Islet precursor cell (in vitro differentiated cells): ENCODE results near the gene STARD4.

Source experiments
- DNase-seq: peaks from one replicate; pipeline ENCODE4 v3.0.0-alpha.2; 2018

The STARD4 gene

GRCh38 chr5:111520908-111521307, 8.6 kb upstream of the STARD4 start:
- no peak for DNase-seq

DNA sequence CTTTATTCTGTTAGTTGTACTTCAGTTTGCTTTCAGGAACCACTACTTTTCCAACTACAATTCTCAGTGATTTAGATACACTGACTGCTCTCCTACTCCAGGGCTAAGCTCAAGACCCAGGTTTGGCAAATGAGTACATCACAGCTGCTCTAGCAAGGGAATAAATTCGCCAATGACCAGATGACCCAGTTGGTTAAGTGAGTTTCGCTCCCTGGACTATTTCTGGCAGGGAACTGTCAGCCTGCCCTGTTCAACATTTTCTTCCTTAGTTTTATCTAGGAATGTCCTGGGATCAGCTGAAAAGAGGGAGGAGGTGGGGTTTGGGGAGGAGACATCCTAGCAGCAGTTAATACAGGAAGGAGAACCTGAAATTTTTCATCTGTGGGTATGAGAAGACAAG, 6.4 kb upstream of the STARD4 start:
- no peak for DNase-seq

DNA sequence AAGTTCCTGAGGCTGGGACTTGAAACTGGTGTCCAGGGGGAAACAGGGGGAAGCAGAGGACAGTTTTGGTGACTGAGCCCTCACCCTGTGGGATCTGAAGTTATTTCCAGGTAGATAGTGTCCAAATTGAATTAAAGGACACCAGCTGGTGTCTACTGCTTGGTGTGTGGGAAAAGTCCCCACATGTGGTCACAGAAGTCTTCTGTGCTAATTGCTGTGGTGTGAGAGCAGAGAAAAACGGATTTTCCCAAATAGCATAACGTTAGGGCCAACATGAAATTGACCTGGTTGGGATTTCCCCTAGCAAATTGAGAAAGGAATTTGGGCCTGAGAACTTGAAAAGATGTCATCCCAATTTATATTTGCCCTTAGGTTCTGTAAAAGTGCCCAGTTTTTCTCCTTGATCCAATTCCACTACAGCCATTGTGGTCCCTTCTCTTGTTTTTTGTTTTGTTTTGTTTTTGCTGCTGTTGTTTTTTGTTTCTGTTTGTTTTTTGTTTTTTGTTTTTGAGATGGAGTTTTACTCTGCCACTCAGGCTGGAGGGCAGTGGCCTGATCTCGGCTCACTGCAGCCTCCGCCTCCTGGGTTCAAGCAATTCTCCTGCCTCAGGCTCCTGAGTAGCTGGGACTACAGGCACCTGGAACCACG, 5.6 kb upstream of the STARD4 start:
- DNase-seq, result no peak

DNA sequence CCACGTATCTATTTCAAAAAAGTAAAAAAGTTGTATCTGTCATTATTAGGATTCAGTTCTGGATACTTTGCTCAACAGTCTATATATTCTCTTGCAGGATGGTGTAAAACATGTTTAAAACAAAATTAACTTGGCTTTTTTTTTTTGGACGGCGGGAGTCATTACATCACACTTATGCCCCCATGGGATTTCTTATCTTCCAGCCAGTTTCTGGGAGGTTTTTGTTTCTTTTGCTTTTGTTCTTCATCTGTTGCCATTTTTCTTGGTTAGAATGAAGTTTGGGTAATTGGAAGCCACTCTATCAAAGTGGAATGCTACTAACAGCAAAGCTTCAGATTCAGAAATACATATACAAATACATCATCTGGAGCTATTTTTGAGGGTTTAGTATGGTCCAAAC, 1.8 kb upstream of the STARD4 start:
- DNase-seq, result no peak

DNA sequence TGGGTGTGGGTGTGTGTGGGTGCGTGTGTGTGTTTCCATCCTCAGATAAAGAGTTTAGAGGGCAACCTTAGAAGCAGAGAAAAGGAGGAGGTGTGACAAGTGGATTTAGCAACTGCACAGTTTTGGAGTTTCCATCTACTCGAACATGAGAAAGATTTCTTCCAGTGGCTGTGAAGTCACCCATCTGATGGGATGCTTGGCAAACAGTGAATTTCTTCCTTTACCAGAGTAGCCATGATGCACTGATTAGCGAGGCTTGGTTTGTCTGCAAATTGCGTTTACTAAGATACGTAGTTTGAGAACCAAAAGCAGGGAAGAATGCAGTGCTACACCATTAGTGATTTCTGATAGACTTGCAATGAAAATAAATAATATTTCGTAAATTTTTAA, 791 bp upstream of the STARD4 start:
- no peak for DNase-seq

- no peak for DNase-seq
These were observed 432 bp downstream of the STARD4 start for GRCh38 chr5:111511831-111512374.

- DNase-seq, result no peak
These were observed 1.0 kb downstream of the STARD4 start for GRCh38 chr5:111511174-111511830.

- DNase-seq, result no peak
These were observed 3.2 kb downstream of the STARD4 start for GRCh38 chr5:111509119-111509518.

GRCh38 chr5:111507276-111507675, 5.1 kb downstream of the STARD4 start:
- no peak for DNase-seq

DNA sequence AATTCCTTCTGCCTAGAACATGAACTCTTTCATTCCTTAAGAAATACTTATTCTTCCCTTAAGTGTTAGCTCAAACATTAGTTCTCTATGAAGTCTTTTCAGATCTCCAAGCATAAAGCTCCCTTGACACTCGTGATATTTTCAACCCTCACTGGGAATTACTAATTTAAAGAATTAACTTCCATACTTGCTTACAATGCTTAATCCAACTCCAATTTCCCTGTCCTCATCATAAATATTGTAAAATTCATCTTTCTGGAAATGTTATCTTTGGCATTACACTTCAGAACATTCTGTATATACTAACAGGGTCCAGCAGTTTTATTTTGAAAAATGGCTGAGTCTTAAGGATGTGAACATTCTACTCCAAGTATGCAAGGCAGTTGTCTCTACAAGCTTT, 7.2 kb downstream of the STARD4 start:
- no peak for DNase-seq

DNA sequence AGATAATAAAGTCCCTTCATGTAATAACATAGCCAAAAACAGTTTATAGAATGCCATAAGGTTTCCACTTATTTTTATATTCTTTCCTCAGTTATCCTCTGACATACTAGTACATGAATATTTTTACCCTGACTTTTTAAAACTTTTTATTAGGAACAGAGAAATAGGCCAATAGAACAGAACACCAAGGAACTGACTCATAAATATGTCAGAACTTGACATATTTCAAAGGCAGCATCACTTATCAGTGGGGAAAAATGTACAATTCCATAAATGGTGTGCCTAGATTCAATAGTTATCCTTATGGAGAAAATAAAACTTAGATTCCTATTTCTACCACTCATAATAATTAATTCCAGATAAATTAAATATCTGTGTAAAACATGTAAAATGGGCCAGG, 9.4 kb downstream of the STARD4 start:
- DNase-seq, result no peak

DNA sequence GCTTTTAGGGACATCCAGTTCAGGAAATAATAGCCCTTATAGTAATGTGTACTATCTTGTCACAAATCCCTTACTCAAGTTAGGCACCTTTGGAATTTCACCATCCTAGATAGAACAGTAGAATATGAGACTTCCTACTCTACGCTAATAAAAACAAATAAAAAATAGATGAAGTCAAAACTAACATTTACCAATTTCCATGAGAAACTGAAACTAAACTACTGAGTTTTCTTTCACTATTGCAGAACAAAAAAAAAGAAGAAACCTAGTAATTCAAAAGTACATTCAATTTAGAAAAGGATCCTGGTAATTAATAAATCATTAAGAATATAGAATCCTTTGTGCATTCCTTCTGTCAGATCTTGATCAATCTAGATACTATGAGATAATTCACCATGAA, 14.0 kb downstream of the STARD4 start:
- DNase-seq, result no peak

GRCh38 chr5:111495159-111495558, 17.2 kb downstream of the STARD4 start:
- no peak for DNase-seq

DNA sequence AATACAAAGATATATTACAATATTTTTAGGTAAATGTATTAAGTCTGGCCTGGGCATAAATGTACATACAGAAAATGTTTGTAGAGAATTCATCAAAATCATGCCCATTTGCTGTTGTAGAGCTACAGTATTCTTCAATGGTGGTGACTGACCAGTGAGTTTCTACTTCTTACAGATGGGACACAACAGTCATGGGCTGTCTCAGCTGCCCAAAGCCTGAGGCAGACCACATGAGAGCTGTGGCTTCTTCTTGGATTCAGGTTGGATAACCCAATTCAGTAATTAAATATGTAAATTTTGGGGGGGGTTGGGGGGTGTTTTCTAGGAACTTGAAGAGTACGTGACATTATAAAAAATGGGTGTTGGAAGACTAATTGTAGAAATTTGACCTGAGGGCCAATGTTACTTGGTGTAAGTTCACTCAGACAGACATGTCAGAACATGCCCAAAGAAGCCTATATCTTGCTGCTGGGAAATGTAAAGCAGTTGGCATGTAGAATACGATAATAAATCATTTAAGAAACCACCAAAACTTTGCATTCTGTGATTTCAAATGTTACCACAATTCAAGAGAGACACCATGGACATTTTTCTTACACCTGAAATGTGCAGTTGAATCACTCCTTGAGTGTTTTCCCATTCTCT, 17.9 kb downstream of the STARD4 start:
- DNase-seq, result no peak

DNA sequence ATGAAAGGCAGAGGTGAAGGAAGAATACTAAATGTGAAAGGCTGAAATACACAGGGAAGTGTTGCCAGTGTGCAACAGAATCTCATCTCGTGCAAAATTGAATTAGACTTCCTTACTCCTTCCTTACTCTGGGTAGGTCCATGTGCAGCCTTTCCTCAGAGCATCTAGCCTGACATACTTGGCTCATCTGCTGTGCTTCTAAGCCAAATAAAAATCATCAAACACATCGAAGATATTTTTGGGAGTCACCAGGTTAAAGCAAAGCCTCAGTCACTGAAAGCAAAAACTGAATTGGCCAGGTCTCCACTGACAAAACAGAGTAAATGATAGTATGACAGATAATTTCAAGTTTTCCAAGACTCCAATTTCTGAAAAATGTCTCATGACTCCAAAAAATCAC, 19.3 kb downstream of the STARD4 start:
- no peak for DNase-seq

GRCh38 chr5:111488353-111488752, 24.0 kb downstream of the STARD4 start:
- no peak for DNase-seq

- DNase-seq, result no peak
These were observed 25.4 kb downstream of the STARD4 start for GRCh38 chr5:111486926-111487325.

DNA sequence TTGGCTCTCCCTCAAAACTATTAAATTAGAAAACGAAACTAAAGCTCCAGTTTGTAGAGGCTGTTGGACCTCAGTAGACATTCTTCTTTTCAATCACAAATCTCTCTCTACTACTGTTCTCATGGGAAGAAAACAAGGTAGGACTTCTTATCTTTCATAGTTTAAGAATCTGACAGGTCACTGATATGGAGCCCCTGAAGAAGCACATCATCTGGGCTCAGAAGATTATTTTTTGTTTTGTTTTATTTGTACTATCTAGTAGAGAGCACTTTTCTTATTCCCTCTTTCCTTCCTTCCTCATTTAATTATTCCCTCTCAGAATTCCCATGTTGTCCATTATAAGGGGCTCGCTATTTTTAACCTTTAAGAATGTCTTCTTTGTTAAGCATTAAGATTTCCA, 26.3 kb downstream of the STARD4 start:
- DNase-seq, result no peak

GRCh38 chr5:111480346-111480745, 32.0 kb downstream of the STARD4 start:
- DNase-seq, result no peak

DNA sequence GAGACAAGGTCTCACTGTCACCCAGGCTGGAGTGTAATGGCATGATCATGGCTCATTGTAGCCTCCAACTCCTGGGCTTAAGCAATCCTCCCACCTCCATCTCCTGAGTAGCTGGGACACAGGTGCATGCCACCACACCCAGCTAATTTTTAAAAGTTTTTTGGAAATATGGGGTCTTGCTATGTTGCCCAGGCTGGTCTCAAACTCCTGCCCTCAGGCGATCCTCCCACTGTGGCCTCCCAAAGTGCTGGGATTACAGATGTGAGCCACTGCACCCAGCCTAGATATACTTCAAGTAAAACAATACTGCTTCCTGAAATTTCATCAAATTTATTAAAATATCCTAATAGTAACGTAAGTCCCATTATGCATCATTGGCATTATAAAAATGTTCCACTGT, 33.4 kb downstream of the STARD4 start:
- no peak for DNase-seq

- no peak for DNase-seq
These were observed 34.1 kb downstream of the STARD4 start for GRCh38 chr5:111478266-111478665.

- no peak for DNase-seq
These were observed 39.8 kb downstream of the STARD4 start for GRCh38 chr5:111472579-111472978.

DNA sequence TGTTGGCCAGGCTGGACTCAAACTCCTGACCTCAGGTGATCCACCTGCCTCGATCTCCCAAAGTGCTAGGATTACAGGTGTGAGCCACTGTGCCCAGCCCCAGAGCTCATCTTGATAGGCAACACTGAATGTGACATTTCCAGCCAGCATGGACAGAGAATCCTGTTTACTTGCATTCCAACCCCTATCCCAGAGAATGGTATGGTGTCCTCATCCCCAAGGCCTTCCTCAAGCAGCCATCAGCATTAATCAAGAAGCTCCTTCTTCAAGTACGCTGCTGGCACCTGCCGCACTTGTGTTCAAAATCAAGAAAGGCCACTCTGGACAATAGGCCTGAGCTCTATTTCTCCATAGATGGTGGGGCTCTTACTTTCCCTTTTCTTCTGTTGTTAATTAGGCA, 40.2 kb downstream of the STARD4 start:
- no peak for DNase-seq

DNA sequence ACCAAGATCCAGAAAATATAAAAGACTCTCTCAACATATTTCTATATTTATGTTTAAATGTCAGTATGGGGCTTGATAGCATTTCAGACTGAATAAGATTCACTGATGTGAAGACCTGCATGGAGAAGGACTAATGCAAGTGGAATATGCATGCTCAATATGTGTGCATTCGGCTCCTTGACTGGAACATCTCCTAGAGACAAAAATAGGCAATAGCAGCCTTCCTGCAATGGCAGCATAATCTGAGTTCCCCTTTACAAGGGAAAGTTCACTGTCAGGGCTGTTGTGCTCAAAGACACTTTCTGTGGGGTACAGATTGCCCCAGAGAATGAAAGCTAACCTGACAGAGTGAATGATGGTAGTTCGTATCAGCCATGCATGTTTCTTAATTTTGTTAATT, 42.4 kb downstream of the STARD4 start:
- no peak for DNase-seq
